Caco-2 (cell line): Measurements from ENCODE around the gene ETHE1. TPM values are rescaled to one million over a fixed set of nuclear protein-coding genes. Genes with fewer than 3 reads are reported as not detected.

Experiments
- BruUV-seq: library from RNA; stranded (reverse); fragments of 400-500 nt; replicated peaks from 2 replicates; lab custom pipeline; 2021; lab: Mats Ljungman, UMichigan
- CTCF ChIA-PET: fragments of 300-600 bp; sonication (Branson Sonifier 250); formaldehyde crosslinking; loops from one replicate; lab custom pipeline; 2022; ENCODE audit warnings: antibody characterized with exemption; lab: Charles Lee
- POLR2A ChIA-PET: fragments of 300-600 bp; sonication (Branson Sonifier 250); formaldehyde crosslinking; loops from one replicate; lab custom pipeline; 2022; ENCODE audit warnings: antibody characterized with exemption; lab: Charles Lee
- DNase-seq, 2 experiments: peaks; one replicate each; pipeline versions ENCODE4 v3.0.0 to v3.0.0-alpha.2; 2020 to 2022
- H3K27me3 ChIP-seq: replicated peaks from 2 replicates; pipeline ENCODE4 v1.6.0; 2011; ENCODE audit warnings: low read length; ENCODE audit not compliant: control insufficient read depth, insufficient read depth
- H3K36me3 ChIP-seq: 2 replicates; pipeline ENCODE4 v1.5.1; 2011; ENCODE audit warnings: low read length; ENCODE audit not compliant: control insufficient read depth, insufficient read depth
- H3K4me1 ChIP-seq: fragments of 250-450 bp; sonication (Bioruptor Pico); 2 replicates; pipeline ENCODE4 v1.5.1; 2020; ENCODE audit warnings: mild to moderate bottlenecking
- H3K4me3 ChIP-seq: 2 replicates; pipeline ENCODE4 v1.5.1; 2011; ENCODE audit warnings: low read depth, mild to moderate bottlenecking, control low read depth, low read length
- H3K9me3 ChIP-seq: fragments of 250-450 bp; sonication (Bioruptor Pico); 2 replicates; pipeline ENCODE4 v1.5.1; 2020; ENCODE audit warnings: mild to moderate bottlenecking, moderate library complexity
- H3K27ac Mint-ChIP-seq: one replicate; pipeline ENCODE4 v1.8.0; 2022; ENCODE audit warnings: mixed read lengths; ENCODE audit not compliant: unreplicated experiment
- H3K27me3 Mint-ChIP-seq: one replicate; pipeline ENCODE4 v1.8.0; 2022; ENCODE audit warnings: mixed read lengths; ENCODE audit not compliant: insufficient read depth, unreplicated experiment
- H3K36me3 Mint-ChIP-seq: one replicate; pipeline ENCODE4 v1.8.0; 2022; ENCODE audit warnings: mild to moderate bottlenecking, mixed read lengths; ENCODE audit not compliant: insufficient read depth, unreplicated experiment
- H3K4me1 Mint-ChIP-seq: one replicate; pipeline ENCODE4 v1.8.0; 2022; ENCODE audit warnings: low read depth, mixed read lengths; ENCODE audit not compliant: unreplicated experiment
- H3K4me3 Mint-ChIP-seq: one replicate; pipeline ENCODE4 v1.8.0; 2022; ENCODE audit warnings: mild to moderate bottlenecking, moderate library complexity, mixed read lengths; ENCODE audit not compliant: unreplicated experiment
- H3K9me3 Mint-ChIP-seq: one replicate; pipeline ENCODE4 v1.8.0; 2022; ENCODE audit warnings: mixed read lengths; ENCODE audit not compliant: unreplicated experiment
- intact Hi-C: fragments of 100-400 bp; cut with micrococcal nuclease; formaldehyde crosslinking; loops from one replicate; pipeline ENCODE4 v1.10.0; 2022; ENCODE audit not compliant: unreplicated experiment
- total RNA-seq: library from RNA; stranded (reverse); gene quantifications from 2 replicates; pipeline ENCODE4 v1.2.3, GENCODE V29; 2022
- TF ChIP-seq, protein P1 (sequence below), 2 experiments: fragments of 200-600 bp in 1 of 2; IDR thresholded peaks; 1 replicate in 1 of 2; 2 replicates in 1 of 2; pipeline versions ENCODE4 v1.5.1 to v1.8.0; 2011 to 2022; ENCODE audit warnings: antibody characterized with exemption in 1 of 2, control low read depth in 1 of 2, inconsistent platforms in 1 of 2, low read depth in 1 of 2, low read length in 1 of 2, mild to moderate bottlenecking in 1 of 2, moderate library complexity in 1 of 2; ENCODE audit not compliant: insufficient read depth in 1 of 2, severe bottlenecking in 1 of 2, unreplicated experiment in 1 of 2

The ETHE1 gene
- total RNA-seq, 1 experiment from 2014 or later = 39.6 TPM

DNA sequence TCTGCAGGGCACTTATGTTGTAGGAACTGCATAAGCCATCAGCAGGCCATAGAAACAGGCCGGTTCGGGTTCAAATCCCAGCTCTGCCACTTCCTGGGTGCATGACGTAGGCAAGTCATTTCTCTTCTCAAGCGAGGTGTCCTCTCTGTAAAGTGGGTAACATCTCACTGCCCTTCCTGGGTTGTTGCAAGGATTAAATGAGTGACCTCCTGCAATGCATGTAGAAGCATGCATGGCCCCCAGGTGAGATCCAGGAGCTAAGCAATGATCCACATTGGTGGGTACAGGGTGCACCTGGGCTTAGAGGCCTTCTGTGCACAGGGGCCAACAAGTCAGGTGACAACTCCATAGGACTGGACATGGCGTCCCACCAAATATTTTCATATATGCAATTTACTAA is 36.2 kb downstream of the ETHE1 start:
- Mint-ChIP-seq H3K27me3 (no peaks in the 10 kb centered on the region), H3K27ac (no peak overlapping the region), H3K4me3 (no peak overlapping the region), H3K9me3 (no peaks in the 10 kb centered on the region), H3K36me3 (peaks cover 19% of the 10 kb centered on the region), H3K4me1 (no peaks in the 10 kb centered on the region)
- intact Hi-C loops = no loop called here
- no peaks in the 10 kb centered on the region for H3K27me3 ChIP-seq
- H3K36me3 ChIP-seq = peaks cover 6% of the 10 kb centered on the region
- no TSS peak for BruUV-seq
- no peak for DNase-seq
- TF ChIP-seq, protein P1, sequence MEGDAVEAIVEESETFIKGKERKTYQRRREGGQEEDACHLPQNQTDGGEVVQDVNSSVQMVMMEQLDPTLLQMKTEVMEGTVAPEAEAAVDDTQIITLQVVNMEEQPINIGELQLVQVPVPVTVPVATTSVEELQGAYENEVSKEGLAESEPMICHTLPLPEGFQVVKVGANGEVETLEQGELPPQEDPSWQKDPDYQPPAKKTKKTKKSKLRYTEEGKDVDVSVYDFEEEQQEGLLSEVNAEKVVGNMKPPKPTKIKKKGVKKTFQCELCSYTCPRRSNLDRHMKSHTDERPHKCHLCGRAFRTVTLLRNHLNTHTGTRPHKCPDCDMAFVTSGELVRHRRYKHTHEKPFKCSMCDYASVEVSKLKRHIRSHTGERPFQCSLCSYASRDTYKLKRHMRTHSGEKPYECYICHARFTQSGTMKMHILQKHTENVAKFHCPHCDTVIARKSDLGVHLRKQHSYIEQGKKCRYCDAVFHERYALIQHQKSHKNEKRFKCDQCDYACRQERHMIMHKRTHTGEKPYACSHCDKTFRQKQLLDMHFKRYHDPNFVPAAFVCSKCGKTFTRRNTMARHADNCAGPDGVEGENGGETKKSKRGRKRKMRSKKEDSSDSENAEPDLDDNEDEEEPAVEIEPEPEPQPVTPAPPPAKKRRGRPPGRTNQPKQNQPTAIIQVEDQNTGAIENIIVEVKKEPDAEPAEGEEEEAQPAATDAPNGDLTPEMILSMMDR (IDR thresholded peaks at IDR 0.05; ENCODE audit: insufficient read depth in 1 of 2, low read depth in 1 of 2, low read length in 1 of 2, severe bottlenecking in 1 of 2, unreplicated experiment in 1 of 2) = no peak
- H3K9me3 ChIP-seq = no peaks in the 10 kb centered on the region
- ChIA-PET POLR2A (no interaction called here), CTCF (no interaction called here)
- no peak overlapping the region for H3K4me3 ChIP-seq
- no peaks in the 10 kb centered on the region for H3K4me1 ChIP-seq

DNA sequence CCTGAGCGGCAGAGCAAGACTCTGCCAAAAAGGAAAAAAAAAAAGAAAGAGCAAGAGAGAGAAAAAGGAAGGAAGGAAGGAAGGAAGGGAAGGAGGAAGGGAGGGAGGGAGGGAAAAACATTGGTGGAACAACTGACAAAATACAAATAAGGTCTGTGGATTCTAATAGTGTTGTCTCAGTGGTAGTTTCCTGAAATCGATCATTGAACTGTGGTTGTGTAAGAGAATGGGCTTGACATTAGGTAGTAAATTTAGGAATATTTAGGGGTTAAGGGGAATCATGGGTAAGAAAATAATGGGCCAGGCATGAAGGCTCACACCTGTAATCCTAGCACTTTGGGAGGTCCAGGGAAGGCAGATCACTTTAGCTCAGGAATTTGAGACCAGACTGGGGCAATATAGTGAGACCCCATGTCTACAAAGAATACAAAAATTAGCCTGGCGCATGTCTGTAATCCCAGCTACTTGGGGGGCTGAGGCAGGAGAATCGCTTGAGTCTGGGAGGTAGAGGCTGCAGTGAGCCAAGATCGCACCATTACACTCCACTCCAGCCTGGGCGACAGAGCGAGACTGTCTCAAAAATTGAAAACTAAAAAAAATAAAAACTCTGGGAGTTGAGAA is 36.9 kb downstream of the ETHE1 start:
- CTCF ChIA-PET = no interaction called here
- no TSS peak for BruUV-seq
- Histone ChIP-seq H3K27me3 (no peaks in the 10 kb centered on the region), H3K9me3 (no peaks in the 10 kb centered on the region), H3K36me3 (peaks cover 6% of the 10 kb centered on the region), H3K4me1 (no peaks in the 10 kb centered on the region), H3K4me3 (no peak overlapping the region)
- no peaks in the 10 kb centered on the region for H3K4me1 Mint-ChIP-seq
- H3K9me3 Mint-ChIP-seq = no peaks in the 10 kb centered on the region
- DNase-seq = no peak
- no peak overlapping the region for H3K4me3 Mint-ChIP-seq
- no peak overlapping the region for H3K27ac Mint-ChIP-seq
- H3K36me3 Mint-ChIP-seq = peaks cover 13% of the 10 kb centered on the region
- intact Hi-C loops = no loop called here
- TF ChIP-seq, protein P1 (IDR thresholded peaks at IDR 0.05; ENCODE audit: insufficient read depth in 1 of 2, low read depth in 1 of 2, low read length in 1 of 2, severe bottlenecking in 1 of 2, unreplicated experiment in 1 of 2) = no peak
- H3K27me3 Mint-ChIP-seq = no peaks in the 10 kb centered on the region
- POLR2A ChIA-PET = no interaction called here

DNA sequence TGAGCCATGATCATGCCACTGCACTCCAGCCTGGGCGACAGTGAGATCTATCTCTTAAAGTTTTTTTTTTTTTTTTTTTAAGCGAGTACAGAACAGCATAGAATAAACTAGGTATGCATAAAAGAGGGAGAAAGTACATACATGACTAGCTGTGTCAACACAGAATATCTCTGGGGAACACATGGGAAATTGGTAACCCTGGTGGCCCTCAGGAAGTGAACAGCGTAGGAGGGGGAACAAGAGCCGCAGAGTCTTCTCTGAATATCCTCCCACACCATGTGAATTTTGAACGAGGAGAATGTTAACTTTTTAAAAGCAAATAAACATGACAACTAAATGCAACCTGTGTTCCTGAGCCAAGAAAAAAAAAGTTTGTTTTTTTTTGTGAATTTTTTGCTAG is 37.7 kb downstream of the ETHE1 start:
- intact Hi-C loops = no loop called here
- H3K27me3 Mint-ChIP-seq = no peaks in the 10 kb centered on the region
- DNase-seq = no peak
- no peak overlapping the region for H3K4me3 Mint-ChIP-seq
- peaks cover 4% of the 10 kb centered on the region for H3K36me3 ChIP-seq
- H3K9me3 Mint-ChIP-seq = no peaks in the 10 kb centered on the region
- H3K27ac Mint-ChIP-seq = no peak overlapping the region
- ChIA-PET CTCF (no interaction called here), POLR2A (no interaction called here)
- H3K9me3 ChIP-seq = no peaks in the 10 kb centered on the region
- H3K4me3 ChIP-seq = no peak overlapping the region
- no peaks in the 10 kb centered on the region for H3K4me1 Mint-ChIP-seq
- H3K36me3 Mint-ChIP-seq = peaks cover 13% of the 10 kb centered on the region
- BruUV-seq = no TSS peak
- no peaks in the 10 kb centered on the region for H3K4me1 ChIP-seq
- no peaks in the 10 kb centered on the region for H3K27me3 ChIP-seq
- TF ChIP-seq, protein P1 (IDR thresholded peaks at IDR 0.05; ENCODE audit: insufficient read depth in 1 of 2, low read depth in 1 of 2, low read length in 1 of 2, severe bottlenecking in 1 of 2, unreplicated experiment in 1 of 2) = no peak
